GM10248 (cell line): ENCODE measurements around the gene SFTPD.
"Not testable (repeated sequence)": the region's sequence is repeated elsewhere in the genome, so short reads cannot be mapped to it uniquely, and the experiment has no call there.

Experiments used
- CTCF ChIA-PET: fragments of 300-600 bp; sonication (Branson Sonifier 250); formaldehyde crosslinking; extraction: SDS; loops from one replicate; lab custom pipeline; 2021; ENCODE audit warnings: antibody characterized with exemption; lab: Yijun Ruan, JAX
- POLR2A ChIA-PET: fragments of 350-650 bp; sonication (Branson Sonifier 250); formaldehyde crosslinking; extraction: SDS; loops from one replicate; lab custom pipeline; 2020; ENCODE audit warnings: antibody characterized with exemption; lab: Yijun Ruan, JAX
- DNase-seq: peaks from one replicate; pipeline ENCODE4 v3.0.0; 2012; ENCODE audit errors: extremely low spot score
- TF ChIP-seq, protein P1 (sequence below): IDR thresholded peaks from 2 replicates; pipeline ENCODE4 v1.5.1; 2012; ENCODE audit warnings: mild to moderate bottlenecking, low read depth; ENCODE audit errors: extremely low read depth, missing control alignments, control extremely low read depth

SFTPD gene

DNA sequence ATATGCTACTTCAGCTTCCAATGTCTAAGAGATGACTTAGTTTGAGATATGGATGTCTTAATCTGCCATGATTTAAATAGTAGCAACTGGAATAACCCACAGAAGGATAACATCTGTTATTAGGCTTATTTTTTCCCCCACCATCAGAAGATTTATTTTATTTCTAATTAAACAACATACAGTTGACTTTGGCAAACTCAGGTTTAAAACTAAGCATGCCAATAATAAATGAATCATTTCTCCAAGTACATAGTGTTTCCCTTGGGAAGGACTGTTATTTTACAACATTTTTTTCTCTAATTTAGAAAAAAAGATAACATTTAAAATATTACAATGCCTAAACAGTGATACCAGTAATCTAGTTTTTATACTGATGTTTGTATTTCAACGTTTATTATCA is 58.4 kb downstream of the SFTPD start:
- ChIA-PET CTCF (no interaction called here), POLR2A (no interaction called here)
- DNase-seq: no peak
- TF ChIP-seq, protein P1, sequence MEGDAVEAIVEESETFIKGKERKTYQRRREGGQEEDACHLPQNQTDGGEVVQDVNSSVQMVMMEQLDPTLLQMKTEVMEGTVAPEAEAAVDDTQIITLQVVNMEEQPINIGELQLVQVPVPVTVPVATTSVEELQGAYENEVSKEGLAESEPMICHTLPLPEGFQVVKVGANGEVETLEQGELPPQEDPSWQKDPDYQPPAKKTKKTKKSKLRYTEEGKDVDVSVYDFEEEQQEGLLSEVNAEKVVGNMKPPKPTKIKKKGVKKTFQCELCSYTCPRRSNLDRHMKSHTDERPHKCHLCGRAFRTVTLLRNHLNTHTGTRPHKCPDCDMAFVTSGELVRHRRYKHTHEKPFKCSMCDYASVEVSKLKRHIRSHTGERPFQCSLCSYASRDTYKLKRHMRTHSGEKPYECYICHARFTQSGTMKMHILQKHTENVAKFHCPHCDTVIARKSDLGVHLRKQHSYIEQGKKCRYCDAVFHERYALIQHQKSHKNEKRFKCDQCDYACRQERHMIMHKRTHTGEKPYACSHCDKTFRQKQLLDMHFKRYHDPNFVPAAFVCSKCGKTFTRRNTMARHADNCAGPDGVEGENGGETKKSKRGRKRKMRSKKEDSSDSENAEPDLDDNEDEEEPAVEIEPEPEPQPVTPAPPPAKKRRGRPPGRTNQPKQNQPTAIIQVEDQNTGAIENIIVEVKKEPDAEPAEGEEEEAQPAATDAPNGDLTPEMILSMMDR: no peak

DNA sequence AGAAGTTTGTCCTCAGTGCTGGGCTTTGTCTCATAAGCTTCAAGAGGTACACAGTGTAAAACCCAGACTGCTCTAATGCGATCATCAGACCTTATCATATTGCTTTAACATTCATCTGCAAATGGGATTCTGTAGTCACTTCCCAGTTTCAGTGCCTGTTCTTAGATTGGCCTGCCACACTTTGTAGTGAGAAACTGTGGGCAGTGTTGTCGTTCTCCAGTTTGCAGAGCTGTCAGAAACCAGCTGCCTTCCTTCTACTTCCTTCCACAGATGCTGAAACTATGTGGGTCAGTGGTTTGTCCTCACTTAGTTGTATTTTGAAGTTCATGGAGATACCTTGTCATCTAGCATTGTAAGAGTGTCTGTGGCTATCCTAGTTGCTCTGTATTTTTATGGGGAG is 59.9 kb downstream of the SFTPD start:
- CTCF ChIA-PET, POLR2A ChIA-PET, DNase-seq: not testable (repeated sequence)
